Activated CD4-positive, alpha-beta memory T cell treated with anti-CD3 and anti-CD28 coated beads for 36 hours (primary cell): Measurements from ENCODE around the gene DDC. TPM values are rescaled to one million over a fixed set of nuclear protein-coding genes. Genes with fewer than 3 reads are reported as not detected.
"Not testable (repeated sequence)": the region's sequence is repeated elsewhere in the genome, so short reads cannot be mapped to it uniquely, and the experiment has no call there.

Experiments
- CTCF ChIA-PET: fragments of 350-600 bp; sonication (Branson Sonifier 250); formaldehyde crosslinking; loops from one replicate; lab custom pipeline; 2021; ENCODE audit warnings: antibody characterized with exemption, inconsistent platforms; lab: Charles Lee
- POLR2A ChIA-PET: fragments of 350-600 bp; sonication (Branson Sonifier 250); formaldehyde crosslinking; loops from one replicate; lab custom pipeline; 2021; ENCODE audit warnings: antibody characterized with exemption; lab: Charles Lee
- DNase-seq: peaks from one replicate; pipeline ENCODE4 v3.0.0-alpha.2; 2020
- H3K27ac Mint-ChIP-seq: one replicate; pipeline ENCODE4 v1.8.0; 2021; ENCODE audit warnings: mixed read lengths
- H3K27me3 Mint-ChIP-seq: one replicate; pipeline ENCODE4 v1.8.0; 2021; ENCODE audit warnings: mixed read lengths
- H3K36me3 Mint-ChIP-seq: one replicate; pipeline ENCODE4 v1.8.0; 2021; ENCODE audit warnings: mixed read lengths
- H3K4me1 Mint-ChIP-seq: one replicate; pipeline ENCODE4 v1.8.0; 2021; ENCODE audit warnings: low read depth, mixed read lengths
- H3K4me3 Mint-ChIP-seq: one replicate; pipeline ENCODE4 v1.8.0; 2021; ENCODE audit warnings: mild to moderate bottlenecking, mixed read lengths
- H3K9me3 Mint-ChIP-seq: one replicate; pipeline ENCODE4 v1.8.0; 2021; ENCODE audit warnings: mixed read lengths
- intact Hi-C: fragments of 100-400 bp; cut with micrococcal nuclease; formaldehyde crosslinking; loops from one replicate; pipeline ENCODE4 v1.15.1; 2023
- total RNA-seq, 2 experiments: library from RNA; stranded (reverse); gene quantifications; one replicate each; pipeline ENCODE4 v1.2.3, GENCODE V29; 2021

Gene DDC
- total RNA-seq, 2 experiments from 2014 or later, result not detected

DNA sequence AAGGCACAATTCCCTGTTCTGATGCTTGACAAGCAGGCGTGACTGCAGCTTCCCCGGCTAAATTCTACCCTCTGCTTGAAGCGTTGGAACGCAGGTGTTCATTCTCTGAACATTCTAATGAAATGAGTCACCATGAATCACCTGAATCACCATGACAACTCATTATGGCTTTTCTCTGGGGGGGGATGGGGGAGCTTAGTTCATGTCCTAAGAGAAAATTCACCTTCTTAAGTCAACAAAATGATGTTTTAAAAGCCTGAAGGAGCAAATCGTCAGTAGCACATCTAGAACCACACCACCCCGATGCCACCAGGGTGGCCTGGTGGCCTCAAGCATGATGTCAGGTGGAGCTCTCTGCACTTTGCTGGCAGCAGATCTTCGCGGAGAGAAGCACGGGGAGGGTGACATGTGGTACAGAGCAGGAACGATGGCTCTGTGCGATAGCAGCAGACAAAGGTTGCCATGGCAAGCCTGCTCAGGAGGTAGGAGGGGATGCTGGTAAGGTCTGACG is 33.7 kb downstream of the DDC start:
- intact Hi-C loops, result loop anchor here (1.0 to 5.0 kb wide), 7 partner anchors 63 to 591 kb away; no protein-coding TSS in a partner anchor
- peaks cover 27% of the 10 kb centered on the region for H3K4me1 Mint-ChIP-seq
- H3K27me3 Mint-ChIP-seq, result peaks cover 12% of the 10 kb centered on the region
- no peak overlapping the region for H3K4me3 Mint-ChIP-seq
- peak; percentile 57 for DNase-seq
- H3K9me3 Mint-ChIP-seq, result no peaks in the 10 kb centered on the region
- H3K36me3 Mint-ChIP-seq, result no peaks in the 10 kb centered on the region
- CTCF ChIA-PET, result interaction anchor here (1.2 to 1.3 kb wide), 2 partner anchors 58 to 102 kb away, joined by 3 read pairs; no protein-coding TSS in a partner anchor
- POLR2A ChIA-PET, result interaction anchor here (1.0 kb wide), 1 partner anchor 63 kb away, joined by 4 read pairs; no protein-coding TSS in a partner anchor
- peak overlapping the region; percentile 60 for H3K27ac Mint-ChIP-seq

DNA sequence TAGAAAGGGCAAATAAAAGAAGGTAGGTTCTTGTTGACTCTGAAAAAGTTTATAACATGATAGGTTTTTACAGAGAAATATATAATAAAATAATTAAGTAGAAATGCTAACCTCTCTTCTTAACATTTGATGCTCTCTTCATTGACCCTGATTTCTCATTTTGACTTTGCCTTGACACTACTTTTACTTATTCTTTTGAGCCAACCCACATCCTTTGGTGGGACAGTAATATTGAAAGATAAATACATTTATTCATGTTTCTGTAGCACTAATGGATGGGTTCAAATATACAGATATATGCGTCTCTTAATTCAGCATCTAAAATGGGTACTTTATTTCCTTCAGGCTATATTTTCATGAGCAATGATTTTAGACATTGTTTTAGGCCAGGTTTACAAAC is 34.4 kb downstream of the DDC start:
- DNase-seq, result no peak
- ChIA-PET POLR2A (interaction anchor here (1.0 kb wide), 1 partner anchor 64 kb away, joined by 4 read pairs; no protein-coding TSS in a partner anchor), CTCF (no interaction called here)
- H3K36me3 Mint-ChIP-seq, result no peaks in the 10 kb centered on the region
- no peak overlapping the region for H3K4me3 Mint-ChIP-seq
- peaks cover 27% of the 10 kb centered on the region for H3K4me1 Mint-ChIP-seq
- H3K9me3 Mint-ChIP-seq, result no peaks in the 10 kb centered on the region
- no peak overlapping the region for H3K27ac Mint-ChIP-seq
- intact Hi-C loops, result loop anchor here (1.0 to 5.0 kb wide), 7 partner anchors 64 to 592 kb away; no protein-coding TSS in a partner anchor
- H3K27me3 Mint-ChIP-seq, result peaks cover 12% of the 10 kb centered on the region

DNA sequence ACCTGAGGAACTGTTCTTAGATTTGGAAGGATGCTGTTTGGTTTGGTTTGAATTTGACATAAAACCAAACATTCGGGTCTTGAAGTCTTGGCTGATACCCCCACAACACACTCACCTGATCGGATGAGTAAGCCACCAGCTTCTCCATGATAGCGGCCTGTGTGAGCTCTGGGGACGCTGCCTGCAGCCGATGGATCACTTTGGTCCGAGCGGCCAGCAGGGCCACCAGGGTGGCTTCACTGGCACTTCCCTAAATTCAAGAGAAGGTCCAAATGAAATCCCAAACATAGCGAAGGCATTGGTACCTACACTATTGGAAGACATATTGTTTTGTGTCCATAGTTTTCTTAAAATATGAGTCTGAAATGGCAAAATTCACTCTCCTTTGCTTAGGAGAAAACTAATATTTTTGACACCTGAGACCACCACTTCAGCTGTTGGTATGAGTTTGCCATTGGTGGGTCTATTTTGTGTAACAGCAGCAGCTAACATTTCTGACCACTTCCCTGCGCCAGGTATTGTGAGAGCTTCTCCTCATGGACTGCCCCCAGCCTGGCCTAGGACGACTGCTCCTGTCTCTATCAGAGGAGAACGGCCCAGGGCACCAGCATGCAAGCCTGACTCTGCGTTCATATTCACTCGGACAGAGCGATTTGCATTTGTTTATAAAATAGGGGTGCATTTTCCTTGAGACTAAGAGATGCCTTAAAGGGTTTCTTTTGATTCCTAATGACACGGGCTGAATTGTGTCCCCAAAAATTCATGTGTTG is 35.9 kb downstream of the DDC start:
- Mint-ChIP-seq H3K9me3 (no peaks in the 10 kb centered on the region), H3K4me3 (no peak overlapping the region), H3K27ac (no peak overlapping the region), H3K4me1 (peaks cover 17% of the 10 kb centered on the region), H3K36me3 (no peaks in the 10 kb centered on the region), H3K27me3 (peaks cover 11% of the 10 kb centered on the region)
- intact Hi-C loops, result no loop called here
- ChIA-PET CTCF (interaction anchor here (0.7 kb wide), 1 partner anchor 634 kb away, joined by 3 read pairs; no protein-coding TSS in a partner anchor), POLR2A (no interaction called here)
- no peak for DNase-seq

DNA sequence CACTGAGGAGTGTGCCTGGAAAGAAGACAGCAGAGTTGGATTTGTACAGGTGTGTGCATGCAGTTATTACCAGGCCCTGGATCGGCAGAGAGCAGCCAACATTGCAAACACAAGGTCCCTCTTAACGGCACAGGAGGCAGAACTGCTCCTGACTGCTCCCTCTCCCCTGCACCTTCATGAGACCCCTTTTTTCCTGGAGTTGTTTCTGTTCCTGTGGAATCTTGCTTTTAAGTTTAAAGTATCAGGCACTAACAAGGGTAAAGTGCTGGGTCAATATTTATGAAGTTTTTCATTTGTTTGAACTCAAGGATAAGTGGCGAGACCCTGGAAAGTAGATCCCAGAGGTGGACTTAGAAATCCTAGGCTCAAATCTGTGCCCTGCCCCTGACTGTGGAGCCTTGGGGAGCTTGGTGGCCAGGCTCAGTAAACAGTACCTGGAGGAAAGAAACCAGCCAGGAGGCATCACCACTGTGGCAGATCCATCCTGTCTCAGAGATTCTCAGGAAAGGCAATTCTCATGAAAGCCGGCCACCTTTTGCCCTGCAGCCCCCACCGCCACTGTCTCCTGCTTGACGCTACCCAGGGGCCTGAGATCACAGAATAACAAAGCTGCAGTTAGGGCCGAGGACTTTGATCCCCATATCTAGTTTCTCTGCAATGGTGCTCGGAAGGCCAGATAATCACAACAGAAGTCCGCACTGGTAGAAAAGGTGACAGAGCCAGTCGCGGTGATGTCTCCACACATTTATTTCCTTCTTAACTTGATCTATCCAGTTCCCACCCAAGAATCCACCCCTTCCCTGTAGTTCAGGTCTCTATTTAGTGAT is 36.7 kb downstream of the DDC start:
- Mint-ChIP-seq H3K27ac (no peak overlapping the region), H3K4me1 (peaks cover 16% of the 10 kb centered on the region), H3K36me3 (no peaks in the 10 kb centered on the region), H3K27me3 (peaks cover 10% of the 10 kb centered on the region), H3K4me3 (no peak overlapping the region), H3K9me3 (no peaks in the 10 kb centered on the region)
- intact Hi-C loops, result no loop called here
- ChIA-PET CTCF (interaction anchor here (0.7 kb wide), 1 partner anchor 634 kb away, joined by 3 read pairs; no protein-coding TSS in a partner anchor), POLR2A (no interaction called here)
- DNase-seq, result no peak

DNA sequence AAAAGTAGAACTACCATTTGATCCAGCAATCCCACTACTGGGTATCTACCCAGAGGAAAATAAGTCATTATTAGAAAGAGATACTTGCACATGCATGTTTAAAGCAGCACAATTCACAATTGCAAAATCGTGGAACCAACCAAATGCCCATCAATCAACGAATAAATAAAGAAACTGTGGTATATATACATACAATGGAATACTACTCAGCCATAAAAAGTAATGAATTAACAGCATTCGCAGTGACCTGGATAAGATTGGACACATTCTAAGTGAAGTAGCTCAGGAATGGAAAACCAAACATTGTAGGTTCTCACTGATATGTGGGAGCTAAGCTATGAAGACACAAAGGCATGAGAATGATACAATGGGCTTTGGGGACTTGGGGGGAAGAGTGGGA is 45.9 kb downstream of the DDC start:
- H3K36me3 Mint-ChIP-seq, intact Hi-C loops, DNase-seq, H3K4me1 Mint-ChIP-seq, POLR2A ChIA-PET, H3K27ac Mint-ChIP-seq, H3K4me3 Mint-ChIP-seq, CTCF ChIA-PET: not testable (repeated sequence)
- H3K9me3 Mint-ChIP-seq, result peaks cover 11% of the 10 kb centered on the region
- H3K27me3 Mint-ChIP-seq, result peaks cover 31% of the 10 kb centered on the region

DNA sequence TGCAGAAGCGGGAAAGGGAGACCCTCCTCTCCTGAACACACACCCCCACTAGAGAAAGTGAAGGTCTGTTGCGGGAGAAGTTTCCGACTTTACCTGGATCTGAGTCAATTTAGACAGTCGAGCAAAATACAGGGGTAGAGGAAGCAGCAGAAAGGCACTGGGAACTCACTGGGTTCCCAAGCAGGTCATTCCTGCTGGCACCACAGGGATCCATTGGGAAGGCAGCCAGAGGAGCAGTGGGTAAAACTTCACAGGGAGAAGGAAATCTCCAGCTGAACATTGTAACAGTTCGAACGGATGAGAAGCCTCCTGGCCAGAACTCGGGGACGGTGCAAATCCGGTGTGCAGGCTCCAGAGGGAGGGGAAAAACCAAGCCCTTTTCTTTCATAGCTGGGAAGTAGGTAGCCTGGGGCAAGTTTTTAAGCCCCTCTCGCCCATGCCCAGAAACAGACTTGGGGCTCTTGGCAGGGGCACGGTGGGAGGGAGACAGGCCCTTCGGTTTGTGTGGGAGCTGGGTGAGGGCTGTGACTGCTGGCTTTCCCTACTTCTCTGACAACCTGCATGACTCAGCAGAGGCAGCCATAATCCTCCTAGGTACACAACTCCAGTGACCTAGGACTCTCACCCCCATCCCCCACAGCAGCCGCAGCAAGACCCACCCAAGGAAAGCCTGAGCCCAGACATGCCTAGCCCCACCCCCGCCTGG is 51.9 kb downstream of the DDC start:
- no peak for DNase-seq
- POLR2A ChIA-PET, result no interaction called here
- Mint-ChIP-seq H3K27me3 (peaks cover 18% of the 10 kb centered on the region), H3K4me3 (no peak overlapping the region), H3K27ac (no peak overlapping the region), H3K9me3 (peaks cover 7% of the 10 kb centered on the region), H3K4me1 (no peaks in the 10 kb centered on the region), H3K36me3 (no peaks in the 10 kb centered on the region)
- intact Hi-C loops, result no loop called here
- CTCF ChIA-PET, result no interaction called here

DNA sequence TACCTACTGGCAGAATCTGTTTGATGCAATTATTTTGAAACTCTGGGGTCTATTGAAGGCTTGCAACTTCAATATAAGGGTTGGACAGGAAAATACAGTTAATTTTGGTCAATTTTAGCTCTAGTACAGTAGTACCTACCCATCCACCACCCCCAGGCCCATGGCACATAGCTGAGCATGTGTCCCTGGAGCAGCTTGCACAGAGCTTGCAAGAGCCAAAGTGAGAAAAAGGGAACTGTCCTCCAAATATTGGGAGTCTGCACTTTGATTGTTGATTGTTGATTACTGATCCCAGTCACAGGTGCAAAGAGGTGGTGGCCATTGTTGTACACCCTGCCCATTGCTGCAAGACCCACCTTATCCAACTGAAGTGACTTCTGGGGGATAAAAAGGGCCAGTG is 52.8 kb downstream of the DDC start:
- Mint-ChIP-seq H3K27ac (no peak overlapping the region), H3K36me3 (no peaks in the 10 kb centered on the region), H3K27me3 (peaks cover 18% of the 10 kb centered on the region), H3K4me1 (no peaks in the 10 kb centered on the region), H3K4me3 (no peak overlapping the region), H3K9me3 (peaks cover 6% of the 10 kb centered on the region)
- intact Hi-C loops, result no loop called here
- ChIA-PET POLR2A (no interaction called here), CTCF (no interaction called here)
- no peak for DNase-seq

DNA sequence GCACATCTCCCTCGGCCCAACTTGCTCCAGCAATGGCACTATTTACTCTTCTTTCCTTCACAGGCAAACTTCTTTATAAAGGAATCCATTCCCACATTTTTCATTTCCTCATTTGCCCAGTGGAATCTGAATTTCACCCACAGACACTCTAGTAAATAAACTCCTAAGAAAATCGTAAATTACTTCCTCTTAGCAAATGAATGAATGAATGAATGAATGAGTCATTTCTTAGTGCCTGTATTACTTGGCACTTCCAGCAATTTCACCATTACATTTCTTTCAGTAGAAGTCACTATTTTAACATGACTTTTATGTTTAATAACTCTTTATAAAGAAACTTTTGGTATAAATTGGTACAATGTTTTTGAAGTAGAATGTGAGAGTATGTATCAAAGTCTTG is 55.7 kb downstream of the DDC start:
- H3K4me1 Mint-ChIP-seq, result no peaks in the 10 kb centered on the region
- H3K9me3 Mint-ChIP-seq, result no peaks in the 10 kb centered on the region
- no peak overlapping the region for H3K4me3 Mint-ChIP-seq
- H3K36me3 Mint-ChIP-seq, result no peaks in the 10 kb centered on the region
- intact Hi-C loops, result no loop called here
- no peak for DNase-seq
- ChIA-PET POLR2A (no interaction called here), CTCF (no interaction called here)
- H3K27ac Mint-ChIP-seq, result no peak overlapping the region
- H3K27me3 Mint-ChIP-seq, result peaks cover 9% of the 10 kb centered on the region

DNA sequence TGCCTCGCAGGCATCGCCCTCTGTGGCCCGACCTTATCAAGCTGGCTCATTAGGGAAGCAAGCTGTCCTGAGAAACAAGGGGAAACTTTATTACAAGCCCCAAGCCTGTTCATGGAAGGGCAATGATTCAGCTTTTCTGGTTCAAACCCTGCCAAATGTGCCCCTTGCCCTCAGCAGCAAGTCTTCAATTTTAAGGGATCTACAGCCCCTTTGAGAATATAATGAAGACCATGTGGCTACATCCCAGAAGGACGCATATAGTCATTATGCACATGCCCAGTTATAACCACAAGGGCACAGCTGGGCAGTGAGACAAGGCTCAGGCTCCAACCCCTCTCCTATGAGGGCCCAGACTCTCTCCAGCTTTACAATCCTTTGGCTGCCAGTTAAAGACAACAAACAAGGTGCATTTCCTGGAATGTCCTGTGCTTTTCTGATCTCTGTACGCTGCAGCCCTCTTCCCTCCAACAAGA is 56.7 kb downstream of the DDC start:
- POLR2A ChIA-PET, result no interaction called here
- Mint-ChIP-seq H3K27ac (no peak overlapping the region), H3K27me3 (peaks cover 3% of the 10 kb centered on the region), H3K9me3 (no peaks in the 10 kb centered on the region), H3K4me3 (no peak overlapping the region), H3K4me1 (no peaks in the 10 kb centered on the region), H3K36me3 (no peaks in the 10 kb centered on the region)
- DNase-seq, result no peak
- intact Hi-C loops, result no loop called here
- CTCF ChIA-PET, result no interaction called here

DNA sequence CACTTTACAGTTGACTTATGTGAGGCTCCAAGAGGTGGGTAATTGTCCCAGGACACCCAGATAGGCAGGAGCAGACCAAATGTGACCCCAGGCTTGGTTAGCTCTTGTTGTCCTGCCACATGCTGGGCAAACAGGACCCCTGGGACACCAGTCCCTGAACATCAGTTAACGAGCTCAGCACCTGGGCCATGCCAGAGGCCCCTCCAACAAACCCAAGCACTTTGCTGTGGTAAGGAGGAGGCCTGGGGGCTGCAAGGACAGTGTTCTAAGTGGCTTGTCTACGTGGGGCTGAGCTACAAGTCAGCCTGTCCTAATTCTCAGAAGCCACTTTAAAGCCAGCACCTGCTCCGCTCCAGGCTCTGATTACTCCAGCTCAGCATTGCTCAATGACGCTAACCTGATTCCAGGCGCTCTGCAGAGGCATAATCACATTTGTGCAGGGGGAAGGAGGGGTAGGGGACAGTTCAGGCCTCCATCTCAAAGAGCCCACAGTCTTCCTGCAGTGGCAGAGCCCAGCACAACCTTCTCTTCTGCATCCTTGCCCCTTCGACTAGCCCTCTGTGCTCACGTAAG is 57.2 kb downstream of the DDC start:
- H3K4me1 Mint-ChIP-seq, result no peaks in the 10 kb centered on the region
- ChIA-PET CTCF (no interaction called here), POLR2A (no interaction called here)
- no peaks in the 10 kb centered on the region for H3K9me3 Mint-ChIP-seq
- intact Hi-C loops, result no loop called here
- no peak overlapping the region for H3K27ac Mint-ChIP-seq
- no peak overlapping the region for H3K4me3 Mint-ChIP-seq
- DNase-seq, result no peak
- H3K36me3 Mint-ChIP-seq, result no peaks in the 10 kb centered on the region
- H3K27me3 Mint-ChIP-seq, result no peaks in the 10 kb centered on the region

DNA sequence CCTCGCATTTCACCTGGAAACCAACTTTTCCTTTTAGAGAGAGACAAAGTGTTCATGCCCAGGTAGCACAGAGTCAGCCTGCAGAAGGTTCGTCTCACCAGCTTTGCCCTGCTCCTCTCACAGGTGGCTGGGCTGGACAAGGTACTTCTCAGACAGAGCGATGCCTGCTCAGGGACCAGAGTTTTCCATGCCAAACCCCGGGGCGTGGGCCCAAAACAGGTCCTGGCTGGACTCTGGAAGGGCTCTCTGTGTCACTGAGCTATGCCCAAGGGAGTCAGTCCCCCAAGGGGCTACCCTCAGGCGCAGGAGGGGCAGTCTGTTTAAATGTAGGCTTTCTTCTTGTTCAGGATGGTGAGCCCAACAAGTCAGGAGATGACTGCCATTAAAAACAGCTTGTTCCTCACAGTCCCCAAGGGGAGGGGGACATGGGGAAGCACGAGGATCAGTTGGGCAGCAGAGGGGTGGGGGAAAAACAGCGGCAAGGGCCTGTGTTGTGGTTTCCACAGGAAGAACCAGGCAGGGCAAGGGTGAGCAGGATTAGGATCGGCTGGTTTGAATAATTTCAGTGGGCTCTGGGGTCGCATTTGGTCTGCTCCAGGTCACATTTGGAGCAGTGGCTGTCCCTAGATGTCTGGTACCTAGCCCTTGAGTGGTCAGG is 59.5 kb downstream of the DDC start:
- no peaks in the 10 kb centered on the region for H3K9me3 Mint-ChIP-seq
- intact Hi-C loops, result no loop called here
- H3K4me1 Mint-ChIP-seq, result no peaks in the 10 kb centered on the region
- CTCF ChIA-PET, result no interaction called here
- H3K27me3 Mint-ChIP-seq, result no peaks in the 10 kb centered on the region
- no peaks in the 10 kb centered on the region for H3K36me3 Mint-ChIP-seq
- POLR2A ChIA-PET, result no interaction called here
- DNase-seq, result no peak
- H3K27ac Mint-ChIP-seq, result no peak overlapping the region
- no peak overlapping the region for H3K4me3 Mint-ChIP-seq
